Sigmoid colon (tissue), 4 donors: ENCODE results near the gene KLHDC8A.

ENCODE experiments used
- CTCF ChIP-seq, 4 experiments: fragments of 450-650 bp in 3 of 4; fragments of 200-600 bp in 1 of 4; IDR thresholded peaks; one replicate each; pipeline ENCODE4 v1.5.1; 2016 to 2019; ENCODE audit warnings: antibody characterized with exemption in 4 of 4, mild to moderate bottlenecking in 3 of 4, moderate library complexity in 2 of 4
- POLR2A ChIP-seq, 2 donors: fragments of 450-650 bp; IDR thresholded peaks; one replicate each; pipeline ENCODE4 v1.6.1; 2016; ENCODE audit warnings: antibody characterized with exemption in 2 of 2, mild to moderate bottlenecking in 2 of 2, moderate library complexity in 2 of 2
- POLR2AphosphoS5 ChIP-seq, 4 donors: sonication (generic); formaldehyde crosslinking; IDR thresholded peaks; one replicate each; pipeline ENCODE4 v1.6.1; 2017; ENCODE audit warnings: antibody characterized with exemption in 4 of 4

DNA sequence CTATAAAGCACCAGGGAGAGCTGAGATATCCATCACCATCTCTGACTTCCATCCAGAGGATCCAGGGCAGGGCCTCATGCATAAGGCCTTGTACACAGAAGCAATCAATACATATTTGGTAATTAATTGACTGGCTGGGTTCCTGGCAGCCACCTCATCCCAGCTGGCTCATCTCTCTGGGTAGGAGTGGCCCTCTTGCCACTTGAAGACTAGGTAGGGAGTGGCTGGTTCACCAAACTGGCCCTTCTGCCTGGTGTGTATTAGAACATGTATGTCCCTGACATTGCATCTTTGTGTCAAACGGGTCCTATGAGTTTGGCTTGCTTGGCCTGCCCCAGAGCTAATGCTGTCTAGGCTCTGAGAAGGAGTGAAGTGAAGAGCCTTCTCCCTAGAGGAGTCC lies 47.0 kb downstream of the KLHDC8A start:
- TF ChIP-seq CTCF (IDR thresholded peaks at IDR 0.05): no peak
- TF ChIP-seq POLR2A (IDR thresholded peaks at IDR 0.05): no peak
- TF ChIP-seq POLR2AphosphoS5 (IDR thresholded peaks at IDR 0.05): no peak
